GM19193 (cell line): ENCODE results near the gene SERPINA12.

Experiments
- POLR2A ChIP-seq: IDR thresholded peaks from 4 replicates; pipeline ENCODE4 v1.6.1; 2011; ENCODE audit not compliant: insufficient read depth, insufficient read length; ENCODE audit errors: extremely low read depth

The SERPINA12 gene

DNA sequence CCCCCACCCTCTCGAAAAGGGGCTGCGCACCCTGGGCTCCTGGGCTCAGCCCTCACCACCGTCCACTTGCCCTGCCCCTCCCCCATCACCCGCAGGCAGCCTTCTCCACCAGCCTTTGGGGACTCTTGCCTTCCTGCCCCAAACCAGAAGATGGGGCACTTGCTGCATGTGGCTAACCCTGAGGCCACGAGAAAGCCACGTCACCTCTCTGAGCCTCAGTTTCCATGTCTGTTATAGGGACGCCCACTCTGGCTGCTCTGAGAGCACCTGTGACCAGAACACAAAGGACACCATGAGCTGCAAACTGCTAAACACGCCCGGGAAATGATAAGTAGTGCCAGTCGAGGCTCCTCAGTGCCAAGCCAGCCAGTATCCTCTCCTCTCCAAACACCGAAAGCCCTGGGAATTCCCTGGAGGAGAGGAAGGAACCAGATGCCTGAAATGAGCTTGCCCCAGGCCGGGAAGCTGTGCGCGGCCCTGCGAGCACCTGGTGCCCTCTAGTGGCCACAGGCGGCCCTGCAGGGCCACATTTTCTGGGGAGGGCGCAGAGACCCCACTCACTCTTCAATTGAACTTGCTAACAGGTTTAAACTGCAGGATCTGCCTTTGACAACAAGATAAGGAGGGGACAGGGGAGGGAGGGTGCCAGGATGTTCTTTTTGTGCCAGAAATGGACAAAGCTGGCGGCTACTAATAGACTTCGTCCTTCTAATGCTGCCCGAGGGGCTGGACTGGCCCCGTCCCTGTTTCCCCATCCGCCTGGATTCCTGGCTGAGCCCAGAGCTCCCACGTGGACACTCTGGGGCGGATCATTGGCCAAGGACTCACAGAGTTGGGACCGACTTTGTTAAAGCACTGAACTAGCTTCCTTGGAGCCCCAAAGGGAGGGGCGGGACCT is 23.1 kb downstream of the SERPINA12 start:
- TF ChIP-seq POLR2A = no peak

DNA sequence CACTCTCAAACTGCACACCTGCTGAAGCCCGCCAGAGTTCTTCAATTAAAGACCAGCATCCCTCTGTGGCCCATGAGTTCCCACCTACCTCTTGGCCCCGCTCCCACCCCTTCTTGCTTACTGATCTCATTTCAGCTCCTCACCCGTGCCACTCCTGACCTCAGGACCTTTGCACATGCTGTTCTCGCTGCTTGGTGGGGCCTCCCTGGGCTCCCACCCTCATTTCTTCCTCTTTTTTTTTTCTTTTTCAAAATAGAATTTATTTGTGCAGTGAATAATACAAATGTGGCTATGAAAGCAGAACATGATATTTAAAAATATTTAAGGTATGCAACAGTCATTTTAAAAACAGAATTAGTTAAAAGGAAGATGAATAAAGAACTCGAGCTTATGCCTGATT is 24.8 kb downstream of the SERPINA12 start:
- TF ChIP-seq POLR2A = no peak

DNA sequence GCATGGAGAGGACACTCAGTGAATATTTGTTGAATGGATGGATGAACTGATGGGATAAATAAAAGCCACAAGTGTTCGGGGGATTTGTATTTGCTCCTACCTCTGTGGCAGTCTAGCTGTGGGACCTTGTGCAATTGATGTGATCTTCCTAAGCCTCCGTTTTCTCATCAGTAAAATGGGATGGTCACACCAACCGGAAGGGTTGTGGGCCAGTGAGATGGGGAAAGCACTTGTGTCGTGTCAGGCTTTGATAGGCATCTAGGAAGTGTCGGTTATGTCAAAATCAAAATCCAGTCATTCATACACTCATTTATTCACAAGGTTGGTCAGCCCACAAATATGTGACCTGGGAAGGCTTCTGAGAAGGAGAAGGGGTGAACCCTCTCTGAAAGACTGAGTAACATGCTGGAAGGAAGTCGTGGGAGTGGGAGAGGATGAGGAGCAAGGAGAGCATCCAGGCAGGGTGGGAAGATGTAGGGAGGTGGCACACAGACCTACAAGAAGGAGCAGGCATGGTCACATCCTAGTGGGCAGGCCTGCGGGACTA is 25.5 kb downstream of the SERPINA12 start:
- no peak for TF ChIP-seq POLR2A

DNA sequence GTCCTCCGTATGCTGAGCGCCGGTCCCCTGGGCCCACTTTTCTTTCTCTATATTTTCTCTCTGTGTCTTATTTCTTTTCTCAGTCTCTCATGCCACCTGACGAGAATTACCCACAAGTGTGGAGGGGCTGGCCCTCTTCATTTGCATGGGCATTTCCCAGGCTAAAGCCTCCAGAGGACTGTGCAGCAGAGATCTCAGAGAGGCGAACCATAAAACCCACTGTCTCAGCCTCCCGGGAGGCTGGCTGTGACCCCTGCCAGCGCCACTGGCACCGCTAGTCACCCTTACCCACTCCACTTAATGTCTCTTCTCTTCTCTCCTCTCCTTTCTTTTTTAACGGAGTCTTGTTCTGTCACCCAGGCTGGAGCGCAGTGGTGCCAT is 26.2 kb downstream of the SERPINA12 start:
- TF ChIP-seq POLR2A = peak; percentile 19

DNA sequence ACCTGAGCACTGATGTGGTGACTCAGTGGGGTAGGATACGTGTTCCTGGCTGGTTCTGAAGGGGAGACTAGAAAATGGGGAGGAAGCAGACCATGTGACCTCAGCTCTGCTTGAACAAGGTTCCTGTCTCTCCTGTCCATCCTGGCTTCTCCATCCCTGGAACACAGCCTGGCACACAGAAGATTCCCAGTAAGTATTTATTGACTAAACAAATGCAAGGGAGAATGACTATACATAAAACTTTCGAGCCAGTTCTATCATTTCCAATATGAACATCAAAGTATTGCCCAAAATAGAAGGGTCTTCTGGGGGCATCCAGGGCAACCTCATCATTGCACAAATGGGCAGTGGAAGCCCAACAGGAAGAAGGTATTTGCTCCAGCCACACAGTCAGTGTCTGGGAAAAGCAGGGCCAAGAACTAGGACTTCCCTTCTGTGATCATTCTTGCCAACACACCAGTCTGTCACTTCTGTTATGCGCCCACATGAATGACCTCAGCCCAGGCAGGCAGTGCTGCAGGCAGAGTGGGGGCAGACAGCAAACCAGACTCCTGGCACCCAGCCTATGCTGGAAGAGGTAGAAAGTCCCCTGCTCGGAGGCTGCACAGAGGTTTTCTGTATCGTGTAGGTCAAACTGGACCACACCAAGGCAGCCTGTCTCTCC is 27.7 kb downstream of the SERPINA12 start:
- no peak for TF ChIP-seq POLR2A

DNA sequence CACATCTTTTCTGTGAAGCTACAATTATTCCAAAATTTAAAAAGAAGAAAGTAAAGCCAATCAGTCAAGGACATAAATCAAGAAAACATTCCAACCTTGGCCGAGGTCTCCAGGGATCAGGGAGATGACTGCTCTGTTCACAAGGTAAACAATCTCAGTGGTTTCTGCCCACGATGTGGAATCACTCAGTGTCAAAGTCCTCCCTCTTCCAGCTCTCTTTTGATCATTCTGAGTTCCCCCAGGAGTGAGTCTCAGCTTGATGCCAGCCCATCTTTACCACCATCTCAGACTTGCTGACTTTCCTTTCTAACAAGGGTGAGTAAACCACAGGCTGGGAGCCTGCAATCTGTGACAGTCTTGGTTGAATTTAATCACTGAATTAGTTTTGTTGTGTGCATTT is 28.5 kb downstream of the SERPINA12 start:
- TF ChIP-seq POLR2A = no peak

DNA sequence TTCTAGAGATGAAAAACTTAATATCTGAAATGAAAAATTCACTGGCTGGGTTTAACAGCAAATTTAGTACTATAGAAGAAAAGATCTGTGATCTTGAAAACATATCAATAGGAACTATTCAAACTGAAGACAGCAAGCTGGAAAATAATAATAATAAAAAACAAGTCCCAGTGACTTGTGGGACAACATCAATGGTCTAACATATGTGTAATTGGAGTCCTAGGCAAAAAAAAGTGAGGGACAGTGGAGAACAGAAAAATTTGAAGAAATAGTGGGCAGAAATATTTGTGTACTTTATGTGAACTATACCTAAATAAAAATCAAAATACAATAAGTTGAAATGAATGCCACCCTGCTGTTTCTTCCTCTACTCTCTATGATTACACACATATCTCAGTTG is 30.8 kb downstream of the SERPINA12 start:
- no peak for TF ChIP-seq POLR2A

DNA sequence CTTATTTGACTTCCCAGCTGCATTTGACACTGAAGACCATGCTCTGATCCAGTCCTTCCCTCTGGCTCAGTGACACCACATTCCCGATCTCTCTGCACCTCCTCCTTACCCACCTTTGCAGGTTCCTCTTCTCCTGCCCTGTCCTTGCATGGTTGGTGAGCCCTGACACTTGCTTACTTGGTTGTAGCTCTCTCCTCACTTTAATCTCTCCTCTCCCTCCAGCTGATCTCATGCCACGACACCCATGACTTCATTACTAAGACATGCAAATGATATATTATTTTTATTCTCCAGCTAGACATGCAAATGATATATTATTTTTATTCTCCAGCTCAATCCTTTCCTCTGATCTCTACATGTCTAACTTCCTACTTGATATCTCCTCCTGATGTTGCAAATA is 33.2 kb downstream of the SERPINA12 start, which contains the start of gene SERPINA9:
Gene SERPINA9, minus strand, starts transcription at position 175 of the 400 bp plus-strand sequence. CDS start 6,357 bp downstream, outside the sequence.
- TF ChIP-seq POLR2A = no peak

DNA sequence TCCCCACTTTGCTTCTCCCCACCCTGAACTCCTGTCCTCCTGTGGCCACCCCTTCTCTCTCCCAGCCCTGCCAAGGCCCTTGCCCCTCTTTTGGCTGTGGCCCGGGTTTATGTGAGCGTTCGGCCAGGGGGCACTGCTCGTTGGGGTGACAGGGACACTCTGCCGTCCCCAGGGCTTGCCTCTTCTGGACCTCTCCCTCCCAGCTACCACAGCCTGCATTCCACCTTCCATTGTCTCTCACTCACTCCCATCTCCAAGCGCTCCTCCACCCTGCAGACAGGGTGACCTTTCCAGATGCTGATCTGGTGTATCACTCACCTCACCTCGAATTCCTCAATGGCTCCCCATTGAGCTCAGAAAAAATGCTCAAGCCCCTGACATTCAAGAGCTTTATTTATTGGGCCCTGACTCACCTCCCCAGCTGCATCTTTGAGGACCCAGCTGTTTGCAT is 34.7 kb downstream of the SERPINA12 start:
- TF ChIP-seq POLR2A = no peak

DNA sequence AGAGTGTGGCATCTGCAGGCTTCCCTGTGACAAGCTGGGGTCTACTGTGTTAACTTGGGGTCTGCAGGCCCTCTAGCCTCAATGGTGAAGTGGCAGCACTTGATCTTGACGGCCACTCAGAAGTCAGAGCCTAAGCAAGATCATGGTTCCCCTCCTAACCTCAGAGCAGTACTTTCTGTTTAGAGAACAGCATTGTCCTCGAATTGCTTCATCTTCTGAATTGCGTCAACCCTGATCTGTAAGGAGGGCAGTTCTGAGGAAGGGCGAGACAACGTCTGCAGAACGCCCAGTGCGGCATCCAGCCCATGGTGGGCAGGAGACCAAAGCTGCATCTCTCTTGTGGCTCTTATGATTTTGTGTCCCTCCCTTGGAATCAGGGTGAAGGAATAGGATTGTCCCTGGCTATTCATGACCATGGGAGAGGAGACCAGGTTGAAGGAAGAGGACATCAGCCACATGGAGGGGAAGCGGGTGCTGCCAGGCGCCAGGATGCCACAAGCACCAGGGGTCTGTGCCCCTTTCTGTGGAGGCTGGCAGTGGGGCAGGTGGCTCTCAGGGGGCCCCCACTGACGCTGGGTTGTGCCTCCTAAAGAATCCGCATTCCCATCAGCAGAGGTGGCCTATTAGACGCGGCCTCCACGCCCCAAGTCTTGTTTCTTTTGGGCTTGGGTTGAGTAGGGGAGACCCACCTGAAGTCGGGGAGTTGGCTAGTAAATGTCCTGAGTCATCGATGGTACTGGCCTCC is 35.4 kb downstream of the SERPINA12 start:
- no peak for TF ChIP-seq POLR2A

DNA sequence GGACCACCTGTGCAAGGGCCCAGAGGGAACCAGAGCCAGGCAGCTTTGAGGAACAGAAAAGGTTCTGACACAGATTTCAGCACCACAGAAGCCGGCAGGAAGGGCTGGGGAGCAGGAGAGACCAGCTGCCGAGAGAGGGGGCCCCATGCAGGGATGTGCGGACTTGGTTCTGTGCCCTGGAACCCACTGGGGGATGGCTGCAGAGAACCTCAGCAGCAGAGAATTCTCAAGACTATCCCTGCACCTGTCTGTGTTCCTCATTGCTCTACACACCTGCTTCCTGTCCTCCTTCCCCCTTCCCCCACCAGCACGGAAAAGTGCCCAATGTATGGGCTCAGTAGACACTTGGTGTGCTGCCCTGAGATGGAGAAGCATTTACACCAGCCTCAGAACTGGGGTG is 36.4 kb downstream of the SERPINA12 start:
- no peak for TF ChIP-seq POLR2A

DNA sequence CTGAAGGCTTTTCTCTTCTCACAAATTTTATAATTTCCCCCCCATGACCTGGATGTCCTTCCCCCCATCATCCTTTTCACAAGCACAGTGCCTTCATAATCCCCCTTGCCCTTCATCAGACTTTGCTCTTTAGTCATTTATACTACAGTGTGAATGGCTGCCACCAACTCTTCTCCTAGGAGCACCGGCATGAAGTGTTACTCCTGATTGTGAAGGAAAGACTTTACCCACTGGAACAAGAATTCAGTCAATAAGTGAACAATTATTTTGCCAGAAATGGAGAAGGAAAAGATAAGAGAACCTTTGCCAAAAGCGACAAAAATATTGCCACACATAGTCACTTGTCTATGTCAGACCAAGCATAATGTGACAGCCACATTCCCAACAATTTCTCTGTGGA is 38.2 kb downstream of the SERPINA12 start:
- no peak for TF ChIP-seq POLR2A

DNA sequence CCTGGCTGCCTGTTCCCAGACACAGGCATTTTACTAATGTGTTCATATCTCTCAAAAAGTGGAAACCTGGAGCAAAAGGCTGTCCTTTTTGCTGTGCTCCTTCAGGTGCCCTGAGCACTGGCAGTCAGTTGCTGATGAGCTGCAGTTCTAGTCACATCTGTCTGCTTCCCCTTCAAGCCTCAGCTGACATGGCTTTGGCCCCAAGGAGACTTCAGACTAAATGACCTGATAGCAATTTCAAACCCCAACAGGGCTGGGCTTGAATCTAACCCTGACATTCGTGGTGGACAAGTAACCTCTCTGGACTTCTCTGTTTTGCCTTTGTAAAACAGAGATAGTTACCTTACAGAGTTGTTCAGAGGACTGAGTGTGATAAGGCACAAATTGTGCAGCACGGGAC is 39.0 kb downstream of the SERPINA12 start:
- TF ChIP-seq POLR2A = no peak

DNA sequence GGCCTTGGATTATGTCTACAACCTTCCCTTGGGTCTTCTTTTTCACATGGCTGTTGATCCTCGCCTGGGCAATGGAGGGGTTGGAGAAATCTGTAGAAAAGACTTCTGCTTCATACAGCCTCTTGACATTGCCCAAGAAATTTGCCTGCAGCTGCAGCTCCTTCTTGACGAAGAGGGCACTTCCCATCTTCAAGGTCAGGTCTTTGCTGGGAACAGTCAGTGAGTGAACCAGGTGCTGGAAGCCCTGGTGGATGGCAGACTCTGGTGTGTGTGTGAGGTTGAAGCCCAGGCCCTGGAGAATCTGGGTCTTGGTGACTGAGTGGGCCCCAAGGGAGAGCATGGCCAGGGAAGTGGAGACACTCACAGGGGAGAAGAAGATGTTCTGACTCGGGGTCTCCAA is 40.0 kb downstream of the SERPINA12 start:
- no peak for TF ChIP-seq POLR2A
